GM19099 (cell line): ENCODE results near the gene CCND2.

ENCODE experiments used
- POLR2A ChIP-seq: IDR thresholded peaks from 3 replicates; pipeline ENCODE4 v1.6.1; 2011; ENCODE audit warnings: low read depth; ENCODE audit not compliant: insufficient read length; ENCODE audit errors: extremely low read depth

The CCND2 gene

GRCh38 chr12:4293299-4293965 lies 19.9 kb downstream of the CCND2 start:
- TF ChIP-seq POLR2A = no peak

- peak; percentile 21 for TF ChIP-seq POLR2A
Observed at GRCh38 chr12:4293966-4294505, 20.5 kb downstream of the CCND2 start.

GRCh38 chr12:4296751-4297150 lies 23.2 kb downstream of the CCND2 start:
- no peak for TF ChIP-seq POLR2A

- TF ChIP-seq POLR2A = peak; percentile 35
Observed at GRCh38 chr12:4297617-4298016, 24.1 kb downstream of the CCND2 start.

- no peak for TF ChIP-seq POLR2A
Observed at GRCh38 chr12:4300883-4301282, 27.3 kb downstream of the CCND2 start.

- no peak for TF ChIP-seq POLR2A
Observed at GRCh38 chr12:4301932-4302501, 28.5 kb downstream of the CCND2 start.

GRCh38 chr12:4302881-4303280 lies 29.3 kb downstream of the CCND2 start:
- no peak for TF ChIP-seq POLR2A

GRCh38 chr12:4303750-4304149 lies 30.2 kb downstream of the CCND2 start:
- no peak for TF ChIP-seq POLR2A

GRCh38 chr12:4307593-4308333 lies 34.2 kb downstream of the CCND2 start:
- no peak for TF ChIP-seq POLR2A

GRCh38 chr12:4308334-4308950 lies 34.9 kb downstream of the CCND2 start:
- TF ChIP-seq POLR2A = no peak

- no peak for TF ChIP-seq POLR2A
Observed at GRCh38 chr12:4311776-4312175, 38.2 kb downstream of the CCND2 start.

GRCh38 chr12:4312251-4312650 lies 38.7 kb downstream of the CCND2 start:
- TF ChIP-seq POLR2A = no peak

- no peak for TF ChIP-seq POLR2A
Observed at GRCh38 chr12:4320497-4320852, 46.9 kb downstream of the CCND2 start.

GRCh38 chr12:4320853-4321701 lies 47.5 kb downstream of the CCND2 start, which contains the start of gene TIGAR:
TIGAR (plus strand) TSS chr12:4321213; CDS start chr12:4321272, 59 bp downstream.
- TF ChIP-seq POLR2A = peak; percentile 97
